ENCODE results near the gene ADCY3. TPM values are rescaled to one million over a fixed set of nuclear protein-coding genes. Genes with fewer than 3 reads are reported as not detected.

The ADCY3 gene
- total and polyA plus RNA-seq, 3 experiments from 2014 or later, result 8.8 to 95.4 (median 90.9) TPM

DNA sequence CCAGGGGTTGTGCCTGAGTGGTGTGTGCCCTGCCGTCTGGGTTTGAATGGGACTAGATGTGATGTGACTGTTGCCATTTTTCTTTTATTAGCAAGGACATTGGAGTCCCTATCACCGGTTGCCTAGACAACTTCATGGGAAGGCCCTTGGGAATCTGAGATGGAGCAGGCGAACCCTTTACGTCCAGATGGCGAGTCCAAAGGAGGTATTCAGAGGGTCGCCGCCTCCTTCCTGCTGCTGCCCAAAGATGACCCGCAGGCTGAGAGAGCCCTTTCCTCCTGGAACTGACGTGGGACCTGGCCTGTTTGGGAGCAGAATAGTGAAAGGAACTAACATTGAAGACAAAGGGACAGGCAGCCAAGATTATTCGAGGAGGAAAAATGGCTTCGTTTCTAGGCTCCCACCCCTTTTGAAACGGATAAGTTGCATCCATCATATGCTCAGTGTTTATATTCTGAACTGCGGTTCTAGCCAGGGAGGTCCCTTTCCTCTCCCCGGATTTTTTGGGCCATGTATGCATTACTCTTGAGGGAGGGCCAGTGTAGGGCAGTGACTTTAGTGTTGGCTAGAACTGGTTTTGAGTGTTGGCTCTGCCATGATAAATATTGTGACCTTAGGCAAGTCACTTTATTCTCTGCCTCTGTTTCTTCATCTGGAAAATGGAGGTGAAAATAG lies 126.1 kb downstream of the ADCY3 start:
- H3K4me1 Mint-ChIP-seq, result peaks cover 17 to 27% (median 24%) of the 10 kb centered on the region in 3 donors
- POLR2A ChIA-PET, result interaction anchor here (1.1 kb wide), 1 partner anchor 433 kb away, joined by 4 read pairs; the partner anchor contains the start of gene ITSN2

DNA sequence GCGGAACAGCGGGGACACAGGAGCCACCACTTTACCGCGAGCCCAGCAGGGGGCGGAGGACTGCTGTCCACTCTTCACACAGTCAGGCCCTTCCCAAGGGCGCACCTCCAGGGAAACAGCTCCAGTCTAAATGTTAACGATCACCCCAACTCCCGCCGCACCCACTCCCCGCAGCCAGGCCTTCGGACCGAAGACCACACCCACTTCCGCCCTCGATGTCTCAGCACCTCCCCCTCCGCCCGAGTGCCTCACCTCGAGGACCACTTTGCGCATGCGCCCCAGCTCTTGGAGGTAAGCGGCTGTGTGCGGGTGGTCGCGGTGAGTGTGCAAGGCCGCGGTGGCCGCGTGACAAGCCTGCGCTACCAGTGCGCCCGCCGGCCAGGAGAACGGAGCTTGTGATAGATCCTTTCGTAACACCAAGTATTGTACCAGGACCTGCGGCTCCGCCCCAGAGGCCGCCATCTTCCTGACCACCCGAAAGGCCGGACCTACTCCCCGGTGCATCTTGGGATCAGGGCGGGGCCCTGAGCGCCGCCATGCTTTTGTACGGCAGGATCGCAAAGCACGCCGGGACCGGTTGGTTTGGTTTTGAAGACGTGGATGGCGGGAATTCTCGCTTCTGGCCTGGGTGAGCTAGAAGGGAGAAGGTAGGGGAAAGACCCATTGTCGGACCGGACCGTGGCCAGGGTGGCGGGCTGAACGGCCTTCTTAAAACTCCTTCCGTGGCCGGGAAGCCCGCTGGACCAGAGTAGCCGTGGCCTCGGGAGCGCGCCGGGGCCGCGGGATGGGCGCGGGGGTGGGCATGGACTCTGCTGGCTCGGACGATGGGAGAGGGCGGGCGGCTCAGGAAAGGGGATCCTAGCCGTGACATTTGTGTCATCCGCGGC lies 126.9 kb downstream of the ADCY3 start, which contains the start of the genes CENPO and PTRHD1:
Gene CENPO, plus strand, starts transcription at position 552 of the 887 bp plus-strand sequence. CDS start 495 bp downstream, outside the sequence.
Gene PTRHD1, minus strand, starts transcription at position 518 of the 887 bp plus-strand sequence. Its CDS starts 14 bp downstream, at position 504.
- H3K36me3 Mint-ChIP-seq, result peaks cover 4 to 26% (median 4%) of the 10 kb centered on the region in 3 donors
- Histone ChIP-seq H3K4me1 (ENCODE audit: insufficient read depth, low read length) (peaks cover 7% of the 10 kb centered on the region), H3K9me3 (ENCODE audit: low read length) (no peaks in the 10 kb centered on the region), H3K36me3 (ENCODE audit: insufficient read depth, low read length) (no peaks in the 10 kb centered on the region), H3K27me3 (ENCODE audit: insufficient read depth, low read length, poor library complexity, severe bottlenecking) (no peaks in the 10 kb centered on the region), H3K27ac (ENCODE audit: low read depth, low read length) (peak within 1 kb of the TSS; percentile 90), H3K4me3 (ENCODE audit: low read length) (peak within 1 kb of the TSS; percentile 81)
- peak within 1 kb of the TSS; percentile 98 to 100 (median 99) for H3K27ac Mint-ChIP-seq
- ChIA-PET CTCF (interaction anchor here (0.9 to 1.7 kb wide), 6 partner anchors 10 to 26 kb away, joined by 3 to 5 read pairs (median 3); no protein-coding TSS in a partner anchor), POLR2A (interaction anchor here (0.7 to 1.3 kb wide), 6 partner anchors 47 to 866 kb away, joined by 3 to 6 read pairs (median 4); partner anchors contain the start of genes ATAD2B and ITSN2)
- no peaks in the 10 kb centered on the region for H3K27me3 Mint-ChIP-seq
- peak within 1 kb of the TSS; percentile 97 to 100 (median 99) for H3K4me3 Mint-ChIP-seq
- peak; percentile 91 to 98 (median 96) for DNase-seq
- H3K9me3 Mint-ChIP-seq, result no peaks in the 10 kb centered on the region
- peaks cover 17 to 24% (median 24%) of the 10 kb centered on the region in 3 donors for H3K4me1 Mint-ChIP-seq

More for the DNA sequence above, 126.1 kb downstream of the ADCY3 start:
- CTCF ChIA-PET, result interaction anchor here (1.7 kb wide), 1 partner anchor 15 kb away, joined by 4 read pairs; no protein-coding TSS in a partner anchor
- H3K27me3 Mint-ChIP-seq, result no peaks in the 10 kb centered on the region
- Histone ChIP-seq H3K36me3 (ENCODE audit: insufficient read depth, low read length) (no peaks in the 10 kb centered on the region), H3K4me3 (ENCODE audit: low read length) (peak overlapping the region; percentile 81), H3K27me3 (ENCODE audit: insufficient read depth, low read length, poor library complexity, severe bottlenecking) (no peaks in the 10 kb centered on the region), H3K27ac (ENCODE audit: low read depth, low read length) (peak overlapping the region; percentile 90), H3K4me1 (ENCODE audit: insufficient read depth, low read length) (peaks cover 7% of the 10 kb centered on the region), H3K9me3 (ENCODE audit: low read length) (no peaks in the 10 kb centered on the region)
- DNase-seq, result no peak
- H3K36me3 Mint-ChIP-seq, result peaks cover 4 to 24% (median 5%) of the 10 kb centered on the region in 3 donors
- peak overlapping the region; percentile 97 to 100 (median 99) for H3K4me3 Mint-ChIP-seq
- peak overlapping the region in 7 of 8 donors; percentile 84 to 100 (median 98) for H3K27ac Mint-ChIP-seq
- H3K9me3 Mint-ChIP-seq, result no peaks in the 10 kb centered on the region

DNA sequence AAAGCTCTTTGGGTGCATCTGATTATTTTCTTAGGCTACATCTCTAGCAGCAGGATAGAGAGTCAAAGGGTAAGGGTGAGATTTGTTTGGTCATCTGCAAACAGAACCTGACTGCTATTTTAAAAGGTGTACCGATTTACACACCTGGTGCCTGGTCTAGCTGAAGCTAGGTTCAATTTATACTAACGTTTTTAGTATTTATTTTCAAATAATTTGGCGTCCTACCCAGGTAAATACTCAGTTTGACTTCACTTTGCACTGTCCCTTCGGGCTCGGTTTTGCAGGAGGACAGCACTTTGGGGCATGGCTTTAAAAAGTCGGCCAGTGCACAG lies 127.5 kb downstream of the ADCY3 start:
- H3K4me1 ChIP-seq (ENCODE audit: insufficient read depth, low read length), result peaks cover 7% of the 10 kb centered on the region
- Mint-ChIP-seq H3K36me3 (peaks cover 4 to 26% (median 4%) of the 10 kb centered on the region in 3 donors), H3K9me3 (no peaks in the 10 kb centered on the region), H3K4me1 (peaks cover 17 to 24% (median 22%) of the 10 kb centered on the region in 3 donors), H3K27me3 (no peaks in the 10 kb centered on the region), H3K4me3 (peak overlapping the region; percentile 97 to 100 (median 99)), H3K27ac (peak overlapping the region; percentile 98 to 100 (median 99))
- peak overlapping the region; percentile 81 for H3K4me3 ChIP-seq (ENCODE audit: low read length)
- no peaks in the 10 kb centered on the region for H3K27me3 ChIP-seq (ENCODE audit: insufficient read depth, low read length, poor library complexity, severe bottlenecking)
- H3K27ac ChIP-seq (ENCODE audit: low read depth, low read length), result peak overlapping the region; percentile 90
- H3K9me3 ChIP-seq (ENCODE audit: low read length), result no peaks in the 10 kb centered on the region
- ChIA-PET CTCF (interaction anchor here (0.9 to 1.7 kb wide), 6 partner anchors 9 to 26 kb away, joined by 3 to 5 read pairs (median 3); no protein-coding TSS in a partner anchor), POLR2A (interaction anchor here (0.7 to 1.3 kb wide), 6 partner anchors 47 to 865 kb away, joined by 3 to 6 read pairs (median 4); partner anchors contain the start of genes ATAD2B and ITSN2)
- no peaks in the 10 kb centered on the region for H3K36me3 ChIP-seq (ENCODE audit: insufficient read depth, low read length)
- DNase-seq, result no peak

DNA sequence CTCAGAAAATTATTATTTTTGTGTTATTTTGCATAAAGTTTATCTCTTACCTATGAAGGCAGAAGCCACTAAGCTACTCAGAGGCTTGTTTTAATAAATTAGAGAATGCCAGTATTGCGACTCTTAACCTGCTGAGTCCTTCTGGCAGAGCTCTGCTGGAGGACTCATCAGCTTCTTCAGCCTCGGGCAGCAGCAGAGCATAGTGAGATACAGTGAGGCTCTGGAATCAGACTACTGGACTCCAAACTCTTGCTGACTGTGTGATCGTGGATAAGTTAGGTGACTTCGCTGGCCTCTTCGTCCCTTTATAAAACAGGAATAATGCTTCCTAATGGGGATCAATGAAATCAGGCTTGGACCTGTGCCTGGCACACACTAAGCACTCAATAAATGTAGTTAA lies 128.6 kb downstream of the ADCY3 start:
- H3K27ac ChIP-seq (ENCODE audit: low read depth, low read length), result peak overlapping the region; percentile 90
- no peaks in the 10 kb centered on the region for H3K27me3 Mint-ChIP-seq
- peak overlapping the region in 2 of 7 donors; percentile 19 to 54 for H3K4me3 Mint-ChIP-seq
- no peak overlapping the region for H3K4me3 ChIP-seq (ENCODE audit: low read length)
- H3K9me3 Mint-ChIP-seq, result no peaks in the 10 kb centered on the region
- peaks cover 7% of the 10 kb centered on the region for H3K4me1 ChIP-seq (ENCODE audit: insufficient read depth, low read length)
- H3K27me3 ChIP-seq (ENCODE audit: insufficient read depth, low read length, poor library complexity, severe bottlenecking), result no peaks in the 10 kb centered on the region
- H3K9me3 ChIP-seq (ENCODE audit: low read length), result no peaks in the 10 kb centered on the region
- H3K36me3 ChIP-seq (ENCODE audit: insufficient read depth, low read length), result no peaks in the 10 kb centered on the region
- H3K4me1 Mint-ChIP-seq, result peaks cover 17 to 24% (median 22%) of the 10 kb centered on the region in 3 donors
- peak overlapping the region in 1 of 8 donors; percentile 54 for H3K27ac Mint-ChIP-seq
- peaks cover 4 to 26% (median 4%) of the 10 kb centered on the region in 3 donors for H3K36me3 Mint-ChIP-seq
- ChIA-PET POLR2A (no interaction called here), CTCF (interaction anchor here (0.6 kb wide), 1 partner anchor 301 kb away, joined by 4 read pairs; no protein-coding TSS in a partner anchor)
- DNase-seq, result no peak

DNA sequence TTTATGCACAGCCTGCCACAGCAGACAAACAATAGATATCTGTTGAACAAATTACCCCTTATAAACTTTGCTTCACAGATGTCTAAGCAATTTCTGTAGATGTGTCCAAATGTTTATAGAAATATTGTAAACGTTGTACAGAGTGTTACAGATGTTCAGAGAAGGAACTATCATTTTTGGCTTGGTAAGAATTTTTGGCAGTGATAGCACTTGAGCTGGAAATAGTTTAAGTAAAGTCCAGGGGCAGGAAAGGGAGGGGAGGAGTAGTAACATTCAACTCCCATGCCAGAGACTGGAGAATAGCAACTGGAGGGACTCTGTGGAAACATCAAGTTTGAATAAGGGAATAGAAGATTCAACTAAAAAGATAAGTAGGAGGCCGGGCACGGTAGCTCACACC lies 131.2 kb downstream of the ADCY3 start:
- H3K27ac ChIP-seq (ENCODE audit: low read depth, low read length), result no peak overlapping the region
- H3K27me3 ChIP-seq (ENCODE audit: insufficient read depth, low read length, poor library complexity, severe bottlenecking), result no peaks in the 10 kb centered on the region
- H3K9me3 ChIP-seq (ENCODE audit: low read length), result no peaks in the 10 kb centered on the region
- DNase-seq, result no peak
- peak overlapping the region in 1 of 7 donors; percentile 64 for H3K4me3 Mint-ChIP-seq
- POLR2A ChIA-PET, result no interaction called here
- H3K4me1 Mint-ChIP-seq, result peaks cover 12 to 15% (median 14%) of the 10 kb centered on the region in 3 donors
- H3K4me1 ChIP-seq (ENCODE audit: insufficient read depth, low read length), result peaks cover 2% of the 10 kb centered on the region
- H3K9me3 Mint-ChIP-seq, result no peaks in the 10 kb centered on the region
- no peaks in the 10 kb centered on the region for H3K36me3 ChIP-seq (ENCODE audit: insufficient read depth, low read length)
- CTCF ChIA-PET, result interaction anchor here (1.0 kb wide), 1 partner anchor 378 kb away, joined by 3 read pairs; no protein-coding TSS in a partner anchor
- peaks cover 4 to 26% (median 4%) of the 10 kb centered on the region in 3 donors for H3K36me3 Mint-ChIP-seq
- H3K27me3 Mint-ChIP-seq, result peaks cover 0 to 4% of the 10 kb centered on the region in 2 donors
- no peak overlapping the region for H3K4me3 ChIP-seq (ENCODE audit: low read length)
- H3K27ac Mint-ChIP-seq, result no peak overlapping the region

DNA sequence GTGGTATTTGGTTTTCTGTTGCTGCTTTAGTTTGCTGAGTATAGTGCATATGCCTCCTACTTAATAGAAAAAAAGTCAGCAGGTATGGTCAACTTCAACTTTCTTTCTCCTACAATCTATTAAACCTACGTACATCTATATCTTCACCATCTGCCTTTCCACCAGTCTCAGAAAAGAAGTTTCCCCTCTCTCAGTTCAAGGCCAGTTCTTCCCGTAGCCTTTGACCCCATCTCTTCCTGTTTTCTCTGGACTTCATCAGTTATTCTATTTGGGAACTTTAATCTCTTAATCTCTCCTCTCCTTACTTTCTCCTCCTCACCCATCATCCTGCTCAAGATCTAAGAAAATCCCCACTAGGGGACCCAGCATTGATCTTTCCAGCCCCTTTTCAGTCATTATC lies 132.5 kb downstream of the ADCY3 start:
- CTCF ChIA-PET, result no interaction called here
- H3K4me3 Mint-ChIP-seq, result no peak overlapping the region
- H3K4me1 Mint-ChIP-seq, result peaks cover 4% of the 10 kb centered on the region in 3 donors

DNA sequence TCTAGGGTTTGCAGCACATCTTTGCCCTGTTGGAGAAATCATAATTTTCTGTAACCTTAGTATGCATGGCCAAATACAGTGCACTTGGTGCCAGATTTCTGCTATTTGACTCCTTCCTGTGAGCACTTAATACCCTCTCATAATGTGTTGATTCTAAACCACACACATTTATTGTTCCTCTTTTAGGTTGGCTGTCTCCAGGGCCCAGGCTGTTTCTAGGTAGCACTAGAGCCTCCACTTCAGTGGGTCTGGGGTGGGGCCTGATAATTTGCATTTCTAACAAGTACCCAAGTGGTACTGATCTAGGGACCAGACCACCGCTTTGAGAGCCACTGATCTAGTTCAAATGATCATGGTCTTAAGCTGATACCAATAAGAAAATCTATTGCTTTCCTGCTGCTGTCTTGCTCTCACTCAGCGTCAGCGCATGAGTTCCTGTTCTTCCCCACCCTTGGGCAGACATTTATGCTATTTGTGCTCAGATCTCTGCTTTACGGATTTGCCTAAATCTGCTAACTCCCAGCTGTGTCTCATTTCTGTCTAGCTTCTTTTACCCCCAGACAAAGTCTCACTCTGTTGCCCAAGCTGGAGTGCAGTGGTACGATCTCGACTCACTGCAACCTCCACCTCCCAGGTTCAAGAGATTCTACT lies 134.2 kb downstream of the ADCY3 start:
- H3K9me3 Mint-ChIP-seq, result no peaks in the 10 kb centered on the region
- H3K4me3 Mint-ChIP-seq, result no peak overlapping the region
- no peak overlapping the region for H3K27ac Mint-ChIP-seq
- Histone ChIP-seq H3K4me1 (ENCODE audit: insufficient read depth, low read length) (no peaks in the 10 kb centered on the region), H3K9me3 (ENCODE audit: low read length) (no peaks in the 10 kb centered on the region), H3K36me3 (ENCODE audit: insufficient read depth, low read length) (no peaks in the 10 kb centered on the region), H3K27ac (ENCODE audit: low read depth, low read length) (no peak overlapping the region), H3K4me3 (ENCODE audit: low read length) (no peak overlapping the region), H3K27me3 (ENCODE audit: insufficient read depth, low read length, poor library complexity, severe bottlenecking) (no peaks in the 10 kb centered on the region)
- H3K4me1 Mint-ChIP-seq, result no peaks in the 10 kb centered on the region
- no peak for DNase-seq
- peaks cover 8 to 11% of the 10 kb centered on the region in 2 donors for H3K27me3 Mint-ChIP-seq
- ChIA-PET POLR2A (no interaction called here), CTCF (no interaction called here)
- H3K36me3 Mint-ChIP-seq, result peaks cover 4 to 16% (median 4%) of the 10 kb centered on the region in 3 donors

More for the DNA sequence above, 132.5 kb downstream of the ADCY3 start:
- no peak for DNase-seq
- H3K36me3 Mint-ChIP-seq, result peaks cover 4 to 16% (median 4%) of the 10 kb centered on the region in 3 donors
- no peaks in the 10 kb centered on the region for H3K9me3 ChIP-seq (ENCODE audit: low read length)
- H3K4me3 ChIP-seq (ENCODE audit: low read length), result no peak overlapping the region
- no peaks in the 10 kb centered on the region for H3K36me3 ChIP-seq (ENCODE audit: insufficient read depth, low read length)
- H3K9me3 Mint-ChIP-seq, result no peaks in the 10 kb centered on the region
- no peaks in the 10 kb centered on the region for H3K27me3 ChIP-seq (ENCODE audit: insufficient read depth, low read length, poor library complexity, severe bottlenecking)
- H3K27ac Mint-ChIP-seq, result no peak overlapping the region
- H3K4me1 ChIP-seq (ENCODE audit: insufficient read depth, low read length), result no peaks in the 10 kb centered on the region
- peaks cover 4% of the 10 kb centered on the region in 2 donors for H3K27me3 Mint-ChIP-seq
- no peak overlapping the region for H3K27ac ChIP-seq (ENCODE audit: low read depth, low read length)
- POLR2A ChIA-PET, result no interaction called here

All from CD8-positive, alpha-beta memory T cell (primary cell).